HEK293 (cell line): ENCODE data around the gene CDH24.
A peak's percentile ranks its signal among the peaks of the same experiment; 100 is the strongest.

ENCODE experiments used
- CTCF ChIA-PET: fragments of 350-600 bp; formaldehyde crosslinking; extraction: SDS; loops from one replicate; lab custom pipeline; 2021; ENCODE audit warnings: antibody characterized with exemption; lab: Yijun Ruan, JAX
- POLR2A ChIA-PET: fragments of 300-600 bp; formaldehyde crosslinking; extraction: SDS; loops from one replicate; lab custom pipeline; 2020; ENCODE audit warnings: antibody characterized with exemption, inconsistent platforms; lab: Yijun Ruan, JAX
- H3K27ac ChIP-seq: fragments of 200-500 bp; sonication (Bioruptor generic); 2 replicates; pipeline ENCODE4 v1.5.1; 2014; ENCODE audit warnings: low read depth, low read length, control low read depth, inconsistent platforms; ENCODE audit errors: extremely low read depth
- H3K36me3 ChIP-seq, 2 experiments: fragments of 200-500 bp in 1 of 2; sonication (Bioruptor generic) in 1 of 2; 1 replicate in 1 of 2; 2 replicates in 1 of 2; pipeline ENCODE4 v1.5.1; 2014 to 2017; ENCODE audit warnings: inconsistent platforms in 2 of 2, low read length in 2 of 2; ENCODE audit not compliant: control insufficient read depth in 2 of 2, insufficient read depth in 1 of 2
- H3K4me1 ChIP-seq: fragments of 200-500 bp; sonication (Bioruptor generic); 2 replicates; pipeline ENCODE4 v1.5.1; 2014; ENCODE audit warnings: mild to moderate bottlenecking, low read length, inconsistent platforms; ENCODE audit not compliant: control insufficient read depth, insufficient read depth
- H3K4me3 ChIP-seq: 2 replicates; pipeline ENCODE4 v1.5.1; 2011; ENCODE audit warnings: low read depth, mild to moderate bottlenecking, control low read depth, low read length, moderate library complexity
- H3K9me3 ChIP-seq: fragments of 200-500 bp; sonication (Bioruptor generic); 2 replicates; pipeline ENCODE4 v1.5.1; 2014; ENCODE audit warnings: low read depth, low read length, inconsistent platforms; ENCODE audit not compliant: control insufficient read depth, insufficient read depth
- CTCF ChIP-seq: fragments of 450-650 bp; formaldehyde crosslinking; IDR thresholded peaks from 2 replicates; pipeline ENCODE4 v1.5.1; 2016; ENCODE audit warnings: missing biosample characterization, missing genetic modification characterization
- MEIS1 ChIP-seq: sonication (generic); formaldehyde crosslinking; IDR thresholded peaks from 2 replicates; pipeline ENCODE4 v1.8.1; 2022; ENCODE audit warnings: missing genetic modification reagents, mild to moderate bottlenecking, borderline replicate concordance
- PATZ1 ChIP-seq: fragments of 450-650 bp; formaldehyde crosslinking; IDR thresholded peaks from 2 replicates; pipeline ENCODE4 v1.5.1; 2016; ENCODE audit warnings: missing biosample characterization, missing genetic modification characterization
- ZBTB1 ChIP-seq: fragments of 450-650 bp; formaldehyde crosslinking; IDR thresholded peaks from 2 replicates; pipeline ENCODE4 v1.5.1; 2016; ENCODE audit warnings: missing biosample characterization, missing genetic modification characterization
- ZBTB17 ChIP-seq: fragments of 450-650 bp; formaldehyde crosslinking; IDR thresholded peaks from 2 replicates; pipeline ENCODE4 v1.5.1; 2016; ENCODE audit warnings: missing biosample characterization, missing genetic modification characterization
- ZBTB20 ChIP-seq: fragments of 450-650 bp; formaldehyde crosslinking; IDR thresholded peaks from 2 replicates; pipeline ENCODE4 v1.5.1; 2016; ENCODE audit warnings: missing biosample characterization, missing genetic modification characterization
- ZBTB44 ChIP-seq: fragments of 450-650 bp; IDR thresholded peaks from 2 replicates; pipeline ENCODE4 v1.5.1; 2018; ENCODE audit warnings: missing biosample characterization, mild to moderate bottlenecking, missing genetic modification characterization
- ZBTB48 ChIP-seq: fragments of 450-650 bp; formaldehyde crosslinking; IDR thresholded peaks from 2 replicates; pipeline ENCODE4 v1.5.1; 2016; ENCODE audit warnings: missing biosample characterization, missing genetic modification characterization
- ZNF140 ChIP-seq: fragments of 450-650 bp; formaldehyde crosslinking; IDR thresholded peaks from 2 replicates; pipeline ENCODE4 v1.5.1; 2016; ENCODE audit warnings: missing biosample characterization, missing genetic modification characterization
- ZNF18 ChIP-seq: fragments of 450-650 bp; formaldehyde crosslinking; IDR thresholded peaks from 2 replicates; pipeline ENCODE4 v1.5.1; 2016; ENCODE audit warnings: missing biosample characterization, missing genetic modification characterization
- ZNF391 ChIP-seq: fragments of 450-650 bp; formaldehyde crosslinking; IDR thresholded peaks from 2 replicates; pipeline ENCODE4 v1.5.1; 2016; ENCODE audit warnings: low read depth, missing biosample characterization, missing genetic modification characterization, borderline replicate concordance
- ZNF610 ChIP-seq: fragments of 450-650 bp; formaldehyde crosslinking; IDR thresholded peaks from 2 replicates; pipeline ENCODE4 v1.5.1; 2016; ENCODE audit warnings: missing biosample characterization, missing genetic modification characterization, borderline replicate concordance
- ZNF776 ChIP-seq: fragments of 450-650 bp; formaldehyde crosslinking; IDR thresholded peaks from 2 replicates; pipeline ENCODE4 v1.5.0; 2017; ENCODE audit warnings: missing biosample characterization, missing genetic modification characterization, borderline replicate concordance
- TF ChIP-seq, protein P1 (sequence below): fragments of 450-650 bp; formaldehyde crosslinking; conservative IDR thresholded peaks from 2 replicates; pipeline ENCODE4 v1.5.1; 2016; ENCODE audit warnings: low read depth, missing biosample characterization, missing genetic modification characterization
- TF ChIP-seq, protein P2 (sequence below): fragments of 450-650 bp; formaldehyde crosslinking; IDR thresholded peaks from 2 replicates; pipeline ENCODE4 v1.5.1; 2016; ENCODE audit warnings: missing biosample characterization, missing genetic modification characterization

Gene CDH24

GRCh38 chr14:23093991-23094665 lies 36.8 kb upstream of the CDH24 start (continued):
- TF ChIP-seq ZBTB44 (no peak), ZNF18 (tag by site-specific recombination) (0 out of 2 replicates have a peak, but pooled peaks have one; percentile 8), PATZ1 (tag by site-specific recombination) (peak; percentile 72), ZBTB17 (tag by site-specific recombination) (peak; percentile 78), CTCF (peak; percentile 72; the same call in 1 of the 2 replicates), ZBTB20 (tag by site-specific recombination) (no peak), ZNF610 (tag by site-specific recombination) (0 out of 2 replicates have a peak, but pooled peaks have one; percentile 15)

GRCh38 chr14:23093526-23093925 lies 36.2 kb upstream of the CDH24 start:
- Histone ChIP-seq H3K4me3 (peak overlapping the region; percentile 97), H3K36me3 (peaks cover 37 to 65% of the 10 kb centered on the region in 2 experiments), H3K9me3 (no peaks in the 10 kb centered on the region), H3K27ac (no peak overlapping the region)
- ChIA-PET POLR2A (interaction anchor here (1.7 to 3.3 kb wide), 4 partner anchors 16 to 37 kb away, joined by 7 to 48 read pairs (median 18); no protein-coding TSS in a partner anchor), CTCF (interaction anchor here (1.7 to 3.7 kb wide), 6 partner anchors 16 to 120 kb away, joined by 7 to 36 read pairs (median 15); no protein-coding TSS in a partner anchor)
- TF ChIP-seq ZNF776 (tag by site-specific recombination) (no peak), ZNF18 (tag by site-specific recombination) (no peak)
- TF ChIP-seq, all 188 proteins: peak for 0
- H3K4me1 ChIP-seq: peaks cover 10% of the 10 kb centered on the region; the same call in 1 of the 2 replicates

DNA sequence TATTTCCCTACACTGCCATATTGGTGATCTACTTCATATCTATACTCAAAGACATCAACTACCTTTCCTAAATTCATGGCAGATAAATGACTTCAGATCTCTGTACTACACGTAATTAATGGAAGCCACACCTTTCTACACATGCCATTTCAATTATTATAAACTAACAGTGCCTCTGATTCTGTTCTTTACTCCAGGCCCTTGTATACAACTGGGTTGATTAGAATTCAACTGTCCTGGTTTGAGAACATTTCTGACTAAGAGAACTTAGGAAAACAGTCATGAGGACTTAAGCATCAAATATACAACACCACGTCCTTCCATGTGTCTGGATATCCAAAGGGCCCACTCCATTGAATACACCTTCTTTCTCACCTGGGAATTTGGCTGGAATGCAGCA lies 35.8 kb upstream of the CDH24 start:
- Histone ChIP-seq H3K27ac (no peak overlapping the region), H3K4me3 (no peak overlapping the region), H3K9me3 (no peaks in the 10 kb centered on the region), H3K4me1 (peaks cover 10% of the 10 kb centered on the region; the same call in 1 of the 2 replicates), H3K36me3 (peaks cover 38 to 65% of the 10 kb centered on the region in 2 experiments)
- ChIA-PET POLR2A (no interaction called here), CTCF (interaction anchor here (0.6 to 5.9 kb wide), 5 partner anchors 16 to 141 kb away, joined by 3 to 49 read pairs (median 3); no protein-coding TSS in a partner anchor)
- TF ChIP-seq, protein P1, sequence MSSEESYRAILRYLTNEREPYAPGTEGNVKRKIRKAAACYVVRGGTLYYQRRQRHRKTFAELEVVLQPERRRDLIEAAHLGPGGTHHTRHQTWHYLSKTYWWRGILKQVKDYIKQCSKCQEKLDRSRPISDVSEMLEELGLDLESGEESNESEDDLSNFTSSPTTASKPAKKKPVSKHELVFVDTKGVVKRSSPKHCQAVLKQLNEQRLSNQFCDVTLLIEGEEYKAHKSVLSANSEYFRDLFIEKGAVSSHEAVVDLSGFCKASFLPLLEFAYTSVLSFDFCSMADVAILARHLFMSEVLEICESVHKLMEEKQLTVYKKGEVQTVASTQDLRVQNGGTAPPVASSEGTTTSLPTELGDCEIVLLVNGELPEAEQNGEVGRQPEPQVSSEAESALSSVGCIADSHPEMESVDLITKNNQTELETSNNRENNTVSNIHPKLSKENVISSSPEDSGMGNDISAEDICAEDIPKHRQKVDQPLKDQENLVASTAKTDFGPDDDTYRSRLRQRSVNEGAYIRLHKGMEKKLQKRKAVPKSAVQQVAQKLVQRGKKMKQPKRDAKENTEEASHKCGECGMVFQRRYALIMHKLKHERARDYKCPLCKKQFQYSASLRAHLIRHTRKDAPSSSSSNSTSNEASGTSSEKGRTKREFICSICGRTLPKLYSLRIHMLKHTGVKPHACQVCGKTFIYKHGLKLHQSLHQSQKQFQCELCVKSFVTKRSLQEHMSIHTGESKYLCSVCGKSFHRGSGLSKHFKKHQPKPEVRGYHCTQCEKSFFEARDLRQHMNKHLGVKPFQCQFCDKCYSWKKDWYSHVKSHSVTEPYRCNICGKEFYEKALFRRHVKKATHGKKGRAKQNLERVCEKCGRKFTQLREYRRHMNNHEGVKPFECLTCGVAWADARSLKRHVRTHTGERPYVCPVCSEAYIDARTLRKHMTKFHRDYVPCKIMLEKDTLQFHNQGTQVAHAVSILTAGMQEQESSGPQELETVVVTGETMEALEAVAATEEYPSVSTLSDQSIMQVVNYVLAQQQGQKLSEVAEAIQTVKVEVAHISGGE (tag by site-specific recombination): no peak
- TF ChIP-seq ZBTB48 (tag by site-specific recombination) (no peak), ZNF140 (tag by site-specific recombination) (no peak), ZBTB1 (tag by site-specific recombination) (no peak), ZNF391 (tag by site-specific recombination) (no peak), MEIS1 (CRISPR knock-in tag) (no peak)
- TF ChIP-seq, protein P2, sequence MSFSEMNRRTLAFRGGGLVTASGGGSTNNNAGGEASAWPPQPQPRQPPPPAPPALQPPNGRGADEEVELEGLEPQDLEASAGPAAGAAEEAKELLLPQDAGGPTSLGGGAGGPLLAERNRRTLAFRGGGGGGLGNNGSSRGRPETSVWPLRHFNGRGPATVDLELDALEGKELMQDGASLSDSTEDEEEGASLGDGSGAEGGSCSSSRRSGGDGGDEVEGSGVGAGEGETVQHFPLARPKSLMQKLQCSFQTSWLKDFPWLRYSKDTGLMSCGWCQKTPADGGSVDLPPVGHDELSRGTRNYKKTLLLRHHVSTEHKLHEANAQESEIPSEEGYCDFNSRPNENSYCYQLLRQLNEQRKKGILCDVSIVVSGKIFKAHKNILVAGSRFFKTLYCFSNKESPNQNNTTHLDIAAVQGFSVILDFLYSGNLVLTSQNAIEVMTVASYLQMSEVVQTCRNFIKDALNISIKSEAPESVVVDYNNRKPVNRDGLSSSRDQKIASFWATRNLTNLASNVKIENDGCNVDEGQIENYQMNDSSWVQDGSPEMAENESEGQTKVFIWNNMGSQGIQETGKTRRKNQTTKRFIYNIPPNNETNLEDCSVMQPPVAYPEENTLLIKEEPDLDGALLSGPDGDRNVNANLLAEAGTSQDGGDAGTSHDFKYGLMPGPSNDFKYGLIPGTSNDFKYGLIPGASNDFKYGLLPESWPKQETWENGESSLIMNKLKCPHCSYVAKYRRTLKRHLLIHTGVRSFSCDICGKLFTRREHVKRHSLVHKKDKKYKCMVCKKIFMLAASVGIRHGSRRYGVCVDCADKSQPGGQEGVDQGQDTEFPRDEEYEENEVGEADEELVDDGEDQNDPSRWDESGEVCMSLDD (tag by site-specific recombination): no peak
